WI38 (cell line): Measurements from ENCODE around the gene HSD17B3.

Experiments used
- H3K4me3 ChIP-seq: 2 replicates; pipeline ENCODE4 v1.5.1; 2011; ENCODE audit warnings: low read depth, mild to moderate bottlenecking, control low read depth, low read length
- TF ChIP-seq, protein P1 (sequence below): IDR thresholded peaks from 2 replicates; pipeline ENCODE4 v1.5.1; 2012; ENCODE audit warnings: low read depth, mild to moderate bottlenecking, control low read depth, low read length

Gene HSD17B3

GRCh38 chr9:96203867-96204501 is 98.0 kb downstream of the HSD17B3 start:
- TF ChIP-seq, protein P1, sequence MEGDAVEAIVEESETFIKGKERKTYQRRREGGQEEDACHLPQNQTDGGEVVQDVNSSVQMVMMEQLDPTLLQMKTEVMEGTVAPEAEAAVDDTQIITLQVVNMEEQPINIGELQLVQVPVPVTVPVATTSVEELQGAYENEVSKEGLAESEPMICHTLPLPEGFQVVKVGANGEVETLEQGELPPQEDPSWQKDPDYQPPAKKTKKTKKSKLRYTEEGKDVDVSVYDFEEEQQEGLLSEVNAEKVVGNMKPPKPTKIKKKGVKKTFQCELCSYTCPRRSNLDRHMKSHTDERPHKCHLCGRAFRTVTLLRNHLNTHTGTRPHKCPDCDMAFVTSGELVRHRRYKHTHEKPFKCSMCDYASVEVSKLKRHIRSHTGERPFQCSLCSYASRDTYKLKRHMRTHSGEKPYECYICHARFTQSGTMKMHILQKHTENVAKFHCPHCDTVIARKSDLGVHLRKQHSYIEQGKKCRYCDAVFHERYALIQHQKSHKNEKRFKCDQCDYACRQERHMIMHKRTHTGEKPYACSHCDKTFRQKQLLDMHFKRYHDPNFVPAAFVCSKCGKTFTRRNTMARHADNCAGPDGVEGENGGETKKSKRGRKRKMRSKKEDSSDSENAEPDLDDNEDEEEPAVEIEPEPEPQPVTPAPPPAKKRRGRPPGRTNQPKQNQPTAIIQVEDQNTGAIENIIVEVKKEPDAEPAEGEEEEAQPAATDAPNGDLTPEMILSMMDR, result no peak

DNA sequence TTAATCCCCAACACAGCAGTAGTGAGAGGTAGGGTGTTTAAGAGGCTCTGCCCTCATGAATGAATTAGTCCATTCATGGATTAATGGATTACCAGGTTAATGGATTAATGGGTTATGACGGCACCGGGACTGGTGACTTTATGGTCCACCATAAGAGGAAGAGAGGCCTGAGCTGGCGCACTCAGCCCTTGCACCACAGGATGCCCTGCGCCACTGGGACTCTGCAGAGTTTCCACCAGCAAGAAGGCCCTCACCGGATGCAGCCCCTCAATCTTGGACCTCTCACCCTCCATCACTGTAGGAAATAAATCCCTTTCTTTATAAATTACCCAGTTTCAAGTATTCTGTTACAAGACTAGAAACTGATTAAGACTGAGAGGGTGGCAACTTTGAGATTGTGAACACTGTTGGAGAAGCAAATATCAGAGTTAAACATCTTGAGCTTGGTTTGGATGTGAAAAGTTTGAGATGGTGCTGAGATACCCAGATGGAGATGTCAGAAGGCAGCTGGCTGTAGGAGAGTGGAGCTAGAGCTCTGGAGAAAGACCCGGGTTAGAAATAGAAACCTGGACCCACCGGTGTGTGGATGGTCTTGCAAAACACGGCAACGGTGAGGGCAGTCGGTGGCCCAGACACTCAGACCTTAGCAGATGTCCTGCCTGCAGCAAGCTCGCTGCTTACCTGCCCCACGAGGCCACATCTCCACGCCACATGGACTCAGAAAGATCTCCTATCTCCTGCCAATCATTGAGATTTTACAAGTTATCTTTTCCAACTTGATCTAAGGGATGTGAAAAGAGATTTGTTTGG is 98.8 kb downstream of the HSD17B3 start:
- TF ChIP-seq, protein P1, result no peak
- no peak overlapping the region for H3K4me3 ChIP-seq

More at GRCh38 chr9:96203867-96204501, 98.0 kb downstream of the HSD17B3 start:
- H3K4me3 ChIP-seq, result no peak overlapping the region

GRCh38 chr9:96201140-96201539 is 100.8 kb downstream of the HSD17B3 start:
- TF ChIP-seq, protein P1, result no peak

GRCh38 chr9:96199006-96199405 is 103.0 kb downstream of the HSD17B3 start:
- TF ChIP-seq, protein P1, result no peak

More at GRCh38 chr9:96201140-96201539, 100.8 kb downstream of the HSD17B3 start:
- no peak overlapping the region for H3K4me3 ChIP-seq

DNA sequence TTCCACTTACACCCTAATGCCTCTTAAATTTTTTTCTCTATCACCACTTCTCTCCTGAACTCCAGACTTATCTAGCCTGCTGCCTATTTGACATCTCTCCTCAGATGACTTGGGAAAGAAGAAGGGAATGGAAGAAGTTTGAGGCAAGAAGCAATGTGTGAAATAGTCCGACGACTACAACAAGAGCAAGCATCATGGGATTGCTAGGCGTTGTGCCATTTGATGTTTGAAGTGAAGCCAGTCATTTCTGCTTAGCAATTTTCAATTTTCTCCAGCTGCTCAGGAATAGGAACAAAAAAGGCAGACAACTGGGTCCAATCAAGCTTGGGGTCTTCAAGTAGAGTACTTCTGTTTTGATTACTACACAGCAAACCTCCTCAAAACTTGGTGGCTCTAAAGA is 106.4 kb downstream of the HSD17B3 start:
- TF ChIP-seq, protein P1, result no peak

More at GRCh38 chr9:96199006-96199405, 103.0 kb downstream of the HSD17B3 start:
- no peak overlapping the region for H3K4me3 ChIP-seq

GRCh38 chr9:96193236-96193755 is 108.7 kb downstream of the HSD17B3 start:
- H3K4me3 ChIP-seq, result no peak overlapping the region
- TF ChIP-seq, protein P1, result no peak

More for the DNA sequence above, 106.4 kb downstream of the HSD17B3 start:
- no peak overlapping the region for H3K4me3 ChIP-seq

DNA sequence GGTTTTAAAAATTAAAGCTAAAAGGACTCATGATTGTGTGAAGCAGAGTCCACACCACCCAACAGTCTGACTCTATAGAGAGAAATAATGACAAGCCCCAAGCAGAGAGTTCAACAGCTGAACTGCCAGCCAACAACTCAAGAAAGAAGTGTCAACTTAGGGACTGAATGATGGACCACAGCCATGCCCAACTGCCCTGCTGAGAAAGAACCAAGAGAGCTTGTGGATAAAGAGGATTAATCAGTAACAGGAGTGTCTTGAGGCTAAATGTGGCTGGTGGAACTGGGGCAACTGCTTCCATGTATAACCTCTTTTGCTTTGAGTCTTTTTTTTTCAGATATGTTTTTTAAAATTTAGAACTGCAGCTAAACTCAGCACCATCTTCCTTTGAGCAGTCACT is 109.3 kb downstream of the HSD17B3 start:
- no peak overlapping the region for H3K4me3 ChIP-seq
- TF ChIP-seq, protein P1, result no peak
